HEK293 (cell line): ENCODE measurements around the gene AK5.

Source experiments
- ZBTB8A ChIP-seq: fragments of 450-650 bp; formaldehyde crosslinking; IDR thresholded peaks from 2 replicates; pipeline ENCODE4 v1.5.1; 2016; ENCODE audit warnings: missing biosample characterization, missing genetic modification characterization
- ZNF138 ChIP-seq: fragments of 450-650 bp; formaldehyde crosslinking; IDR thresholded peaks from 2 replicates; pipeline ENCODE4 v1.5.1; 2016; ENCODE audit warnings: missing biosample characterization, missing genetic modification characterization, borderline replicate concordance
- TF ChIP-seq, protein P1 (sequence below): fragments of 450-650 bp; formaldehyde crosslinking; IDR thresholded peaks from 2 replicates; pipeline ENCODE4 v1.5.1; 2016; ENCODE audit warnings: missing biosample characterization, missing genetic modification characterization
- TF ChIP-seq, protein P2 (sequence below): fragments of 450-650 bp; formaldehyde crosslinking; optimal IDR thresholded peaks from 2 replicates; pipeline ENCODE3; 2016; ENCODE audit warnings: missing biosample characterization, mild to moderate bottlenecking, missing genetic modification characterization
- TF ChIP-seq, protein P3 (sequence below): fragments of 450-650 bp; formaldehyde crosslinking; IDR thresholded peaks from 2 replicates; pipeline ENCODE4 v1.5.1; 2016; ENCODE audit warnings: missing biosample characterization, missing genetic modification characterization

DNA sequence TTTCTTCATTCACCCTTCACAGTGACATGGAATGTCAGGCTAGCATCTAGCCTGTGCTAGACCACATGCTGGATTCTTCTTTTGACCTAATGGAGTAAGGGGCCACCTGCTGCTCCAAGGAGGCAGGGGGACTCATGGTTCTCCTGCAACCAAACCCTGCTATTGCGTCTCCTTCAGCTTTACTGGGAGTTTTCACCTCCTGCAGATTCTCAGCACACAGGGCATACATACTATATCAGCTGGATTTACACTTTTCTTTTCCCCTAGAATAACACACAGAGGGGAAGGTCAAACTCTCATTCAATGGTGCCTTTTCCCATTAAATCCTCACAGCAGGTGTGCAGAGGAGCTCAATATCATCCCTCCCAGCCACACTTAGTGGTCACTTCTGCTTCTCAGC, 16.6 kb upstream of the AK5 start:
- TF ChIP-seq, protein P1, sequence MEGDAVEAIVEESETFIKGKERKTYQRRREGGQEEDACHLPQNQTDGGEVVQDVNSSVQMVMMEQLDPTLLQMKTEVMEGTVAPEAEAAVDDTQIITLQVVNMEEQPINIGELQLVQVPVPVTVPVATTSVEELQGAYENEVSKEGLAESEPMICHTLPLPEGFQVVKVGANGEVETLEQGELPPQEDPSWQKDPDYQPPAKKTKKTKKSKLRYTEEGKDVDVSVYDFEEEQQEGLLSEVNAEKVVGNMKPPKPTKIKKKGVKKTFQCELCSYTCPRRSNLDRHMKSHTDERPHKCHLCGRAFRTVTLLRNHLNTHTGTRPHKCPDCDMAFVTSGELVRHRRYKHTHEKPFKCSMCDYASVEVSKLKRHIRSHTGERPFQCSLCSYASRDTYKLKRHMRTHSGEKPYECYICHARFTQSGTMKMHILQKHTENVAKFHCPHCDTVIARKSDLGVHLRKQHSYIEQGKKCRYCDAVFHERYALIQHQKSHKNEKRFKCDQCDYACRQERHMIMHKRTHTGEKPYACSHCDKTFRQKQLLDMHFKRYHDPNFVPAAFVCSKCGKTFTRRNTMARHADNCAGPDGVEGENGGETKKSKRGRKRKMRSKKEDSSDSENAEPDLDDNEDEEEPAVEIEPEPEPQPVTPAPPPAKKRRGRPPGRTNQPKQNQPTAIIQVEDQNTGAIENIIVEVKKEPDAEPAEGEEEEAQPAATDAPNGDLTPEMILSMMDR (tag by site-specific recombination) = no peak
- TF ChIP-seq, protein P2, sequence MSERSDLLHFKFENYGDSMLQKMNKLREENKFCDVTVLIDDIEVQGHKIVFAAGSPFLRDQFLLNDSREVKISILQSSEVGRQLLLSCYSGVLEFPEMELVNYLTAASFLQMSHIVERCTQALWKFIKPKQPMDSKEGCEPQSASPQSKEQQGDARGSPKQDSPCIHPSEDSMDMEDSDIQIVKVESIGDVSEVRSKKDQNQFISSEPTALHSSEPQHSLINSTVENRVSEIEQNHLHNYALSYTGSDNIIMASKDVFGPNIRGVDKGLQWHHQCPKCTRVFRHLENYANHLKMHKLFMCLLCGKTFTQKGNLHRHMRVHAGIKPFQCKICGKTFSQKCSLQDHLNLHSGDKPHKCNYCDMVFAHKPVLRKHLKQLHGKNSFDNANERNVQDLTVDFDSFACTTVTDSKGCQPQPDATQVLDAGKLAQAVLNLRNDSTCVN (tag by site-specific recombination) = no peak
- TF ChIP-seq ZBTB8A (tag by site-specific recombination) = no peak
- no peak for TF ChIP-seq ZNF138 (tag by site-specific recombination)
- TF ChIP-seq, protein P3, sequence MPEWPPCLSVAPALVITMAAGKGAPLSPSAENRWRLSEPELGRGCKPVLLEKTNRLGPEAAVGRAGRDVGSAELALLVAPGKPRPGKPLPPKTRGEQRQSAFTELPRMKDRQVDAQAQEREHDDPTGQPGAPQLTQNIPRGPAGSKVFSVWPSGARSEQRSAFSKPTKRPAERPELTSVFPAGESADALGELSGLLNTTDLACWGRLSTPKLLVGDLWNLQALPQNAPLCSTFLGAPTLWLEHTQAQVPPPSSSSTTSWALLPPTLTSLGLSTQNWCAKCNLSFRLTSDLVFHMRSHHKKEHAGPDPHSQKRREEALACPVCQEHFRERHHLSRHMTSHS (tag by site-specific recombination) = no peak
